Activated CD8-positive, alpha-beta T cell treated with anti-CD3 and anti-CD28 coated beads, Interleukin-2, amount 10 ng/mL, durations not matched to agents 7 days and 5 days (primary cell): Measurements from ENCODE around the gene CACFD1. TPM values are rescaled to one million over a fixed set of nuclear protein-coding genes. Genes with fewer than 3 reads are reported as not detected.
A peak's percentile ranks its signal among the peaks of the same experiment; 100 is the strongest.

ENCODE experiments used
- ATAC-seq: fragments of 150-1000 bp; cut with Tn5 transposase; one replicate; pipeline ENCODE4 v1.10.0; 2021; ENCODE audit warnings: moderate library complexity
- CTCF ChIA-PET: fragments of 350-600 bp; sonication (Branson Sonifier 250); formaldehyde crosslinking; loops from one replicate; lab custom pipeline; 2021; ENCODE audit warnings: antibody characterized with exemption; lab: Charles Lee
- POLR2A ChIA-PET: fragments of 350-600 bp; sonication (Branson Sonifier 250); formaldehyde crosslinking; loops from one replicate; lab custom pipeline; 2021; ENCODE audit warnings: antibody characterized with exemption; lab: Charles Lee
- DNase-seq: peaks from one replicate; pipeline ENCODE4 v3.0.0-alpha.2; 2020
- H3K27ac Mint-ChIP-seq: one replicate; pipeline ENCODE4 v1.8.0; 2021; ENCODE audit warnings: mild to moderate bottlenecking, mixed read lengths
- H3K27me3 Mint-ChIP-seq: one replicate; pipeline ENCODE4 v1.8.0; 2021; ENCODE audit warnings: low read depth, mixed read lengths
- H3K36me3 Mint-ChIP-seq: one replicate; pipeline ENCODE4 v1.8.0; 2021; ENCODE audit warnings: low read depth, mixed read lengths
- H3K4me1 Mint-ChIP-seq: one replicate; pipeline ENCODE4 v1.8.0; 2021; ENCODE audit warnings: low read depth, mixed read lengths
- H3K4me3 Mint-ChIP-seq: one replicate; pipeline ENCODE4 v1.8.0; 2021; ENCODE audit warnings: mild to moderate bottlenecking, mixed read lengths
- H3K9me3 Mint-ChIP-seq: one replicate; pipeline ENCODE4 v1.8.0; 2022; ENCODE audit warnings: mixed read lengths; ENCODE audit not compliant: insufficient read depth
- total RNA-seq, 2 experiments: library from RNA; stranded (reverse); gene quantifications; one replicate each; pipeline ENCODE4 v1.2.3, GENCODE V29; 2021

Gene CACFD1
- total RNA-seq, 2 experiments from 2014 or later, result 1.3 to 2.4 TPM

DNA sequence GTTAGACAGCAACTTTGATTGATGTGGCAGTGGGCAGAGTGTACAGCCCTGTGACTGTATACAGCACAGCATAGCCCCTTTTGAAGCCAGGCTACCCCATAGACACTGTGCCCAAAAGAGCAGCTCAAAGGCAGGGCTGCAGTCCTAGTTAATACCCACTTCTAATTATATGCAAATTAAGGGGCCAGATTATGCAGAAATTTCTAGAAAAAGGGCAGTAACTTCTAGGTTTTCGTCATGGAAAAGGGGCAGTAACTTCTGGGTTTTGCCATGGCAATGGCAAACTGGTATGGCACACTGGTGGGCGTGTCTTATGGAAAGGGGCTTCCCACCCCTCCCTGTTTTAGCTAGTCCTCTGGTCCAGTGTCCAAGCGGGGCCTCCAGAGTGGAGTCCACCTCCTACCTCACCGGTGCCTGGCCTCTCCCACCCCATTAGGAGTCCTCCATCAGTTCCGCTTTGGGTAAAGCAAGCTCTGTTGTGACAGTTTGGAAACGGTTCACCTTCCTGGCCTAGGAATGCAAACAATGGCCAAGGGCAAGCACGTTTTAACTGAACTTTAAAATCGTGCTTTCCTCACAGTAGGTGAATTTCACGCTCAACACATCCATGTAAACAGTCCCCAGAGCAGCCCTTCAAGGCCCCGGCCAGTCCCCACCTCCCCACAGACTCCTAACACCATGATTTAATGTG is 32.0 kb upstream of the CACFD1 start:
- Mint-ChIP-seq H3K4me3 (peak overlapping the region; percentile 38), H3K9me3 (no peaks in the 10 kb centered on the region), H3K27me3 (peaks cover 17% of the 10 kb centered on the region), H3K27ac (no peak overlapping the region), H3K36me3 (no peaks in the 10 kb centered on the region), H3K4me1 (peaks cover 9% of the 10 kb centered on the region)
- ATAC-seq, result no peak
- POLR2A ChIA-PET, result no interaction called here
- CTCF ChIA-PET, result no interaction called here
- DNase-seq, result no peak

GRCh38 chr9:133428617-133429101 is 31.1 kb upstream of the CACFD1 start:
- H3K4me1 Mint-ChIP-seq, result peaks cover 9% of the 10 kb centered on the region
- CTCF ChIA-PET, result no interaction called here
- peaks cover 17% of the 10 kb centered on the region for H3K27me3 Mint-ChIP-seq
- POLR2A ChIA-PET, result no interaction called here
- DNase-seq (no peak), ATAC-seq (peak; percentile 51)
- H3K27ac Mint-ChIP-seq, result no peak overlapping the region
- no peaks in the 10 kb centered on the region for H3K36me3 Mint-ChIP-seq
- H3K9me3 Mint-ChIP-seq, result no peaks in the 10 kb centered on the region
- no peak overlapping the region for H3K4me3 Mint-ChIP-seq

DNA sequence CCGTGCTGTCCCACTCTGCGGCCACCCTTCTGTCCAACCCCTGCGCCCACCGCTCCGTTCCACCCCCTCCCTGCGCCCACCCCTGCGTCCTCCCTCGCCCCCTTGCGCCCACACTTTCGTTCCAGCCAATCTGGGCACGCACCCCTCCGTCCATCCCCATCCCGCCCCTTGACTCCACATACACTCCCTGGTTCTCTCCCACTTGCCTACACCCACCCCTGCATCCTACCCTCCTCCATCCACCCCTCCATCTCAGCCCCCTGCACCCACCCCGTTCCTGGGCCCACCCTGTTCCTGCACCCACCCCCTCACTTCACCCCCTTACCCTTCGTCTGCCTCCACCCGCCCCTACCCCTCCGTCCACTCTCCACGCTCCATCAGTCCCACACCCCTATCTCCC is 30.6 kb upstream of the CACFD1 start:
- Mint-ChIP-seq H3K36me3 (no peaks in the 10 kb centered on the region), H3K4me3 (no peak overlapping the region), H3K27me3 (peaks cover 17% of the 10 kb centered on the region), H3K27ac (no peak overlapping the region), H3K9me3 (no peaks in the 10 kb centered on the region), H3K4me1 (peaks cover 9% of the 10 kb centered on the region)
- ChIA-PET CTCF (no interaction called here), POLR2A (no interaction called here)
- DNase-seq (no peak), ATAC-seq (no peak)

- H3K36me3 Mint-ChIP-seq, result no peaks in the 10 kb centered on the region
- POLR2A ChIA-PET, result no interaction called here
- H3K9me3 Mint-ChIP-seq, result no peaks in the 10 kb centered on the region
- H3K4me1 Mint-ChIP-seq, result peaks cover 9% of the 10 kb centered on the region
- CTCF ChIA-PET, result no interaction called here
- H3K4me3 Mint-ChIP-seq, result no peak overlapping the region
- DNase-seq (no peak), ATAC-seq (peak; percentile 16)
- H3K27me3 Mint-ChIP-seq, result peaks cover 17% of the 10 kb centered on the region
- H3K27ac Mint-ChIP-seq, result no peak overlapping the region
Measured at GRCh38 chr9:133429641-133430161, 30.1 kb upstream of the CACFD1 start.

- POLR2A ChIA-PET, result no interaction called here
Measured at GRCh38 chr9:133430244-133430643, 29.5 kb upstream of the CACFD1 start.

DNA sequence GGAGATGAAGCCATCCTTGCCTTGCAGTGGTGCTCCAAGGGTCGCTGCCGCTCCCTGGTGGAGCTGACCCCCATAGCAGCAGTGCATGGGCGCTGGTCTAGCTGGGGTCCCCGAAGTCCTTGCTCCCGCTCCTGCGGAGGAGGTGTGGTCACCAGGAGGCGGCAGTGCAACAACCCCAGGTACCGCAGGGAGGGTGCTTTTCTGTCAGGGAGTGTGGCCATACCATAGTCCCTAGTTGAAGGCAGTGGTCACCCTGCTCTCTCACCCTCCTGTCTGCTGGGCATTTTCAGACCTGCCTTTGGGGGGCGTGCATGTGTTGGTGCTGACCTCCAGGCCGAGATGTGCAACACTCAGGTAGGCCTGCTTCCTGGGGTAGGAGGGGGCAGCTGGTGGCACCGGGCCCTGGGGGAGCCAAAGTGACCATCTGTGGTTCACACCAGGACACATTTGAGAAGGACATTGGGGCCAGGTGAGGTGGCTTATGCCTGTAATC is 26.4 kb upstream of the CACFD1 start:
- no peak overlapping the region for H3K4me3 Mint-ChIP-seq
- peaks cover 4% of the 10 kb centered on the region for H3K27me3 Mint-ChIP-seq
- H3K9me3 Mint-ChIP-seq, result no peaks in the 10 kb centered on the region
- H3K4me1 Mint-ChIP-seq, result peaks cover 7% of the 10 kb centered on the region
- ChIA-PET POLR2A (interaction anchor here (1.0 kb wide), 1 partner anchor 18 kb away, joined by 3 read pairs; no protein-coding TSS in a partner anchor), CTCF (no interaction called here)
- DNase-seq, result no peak
- no peak for ATAC-seq
- H3K27ac Mint-ChIP-seq, result no peak overlapping the region
- no peaks in the 10 kb centered on the region for H3K36me3 Mint-ChIP-seq

More at GRCh38 chr9:133430244-133430643, 29.5 kb upstream of the CACFD1 start:
- H3K27me3 Mint-ChIP-seq, result peaks cover 17% of the 10 kb centered on the region
- H3K9me3 Mint-ChIP-seq, result no peaks in the 10 kb centered on the region
- H3K4me1 Mint-ChIP-seq, result peaks cover 9% of the 10 kb centered on the region
- H3K27ac Mint-ChIP-seq, result no peak overlapping the region
- ATAC-seq (no peak), DNase-seq (no peak)
- H3K4me3 Mint-ChIP-seq, result no peak overlapping the region
- CTCF ChIA-PET, result no interaction called here
- no peaks in the 10 kb centered on the region for H3K36me3 Mint-ChIP-seq

DNA sequence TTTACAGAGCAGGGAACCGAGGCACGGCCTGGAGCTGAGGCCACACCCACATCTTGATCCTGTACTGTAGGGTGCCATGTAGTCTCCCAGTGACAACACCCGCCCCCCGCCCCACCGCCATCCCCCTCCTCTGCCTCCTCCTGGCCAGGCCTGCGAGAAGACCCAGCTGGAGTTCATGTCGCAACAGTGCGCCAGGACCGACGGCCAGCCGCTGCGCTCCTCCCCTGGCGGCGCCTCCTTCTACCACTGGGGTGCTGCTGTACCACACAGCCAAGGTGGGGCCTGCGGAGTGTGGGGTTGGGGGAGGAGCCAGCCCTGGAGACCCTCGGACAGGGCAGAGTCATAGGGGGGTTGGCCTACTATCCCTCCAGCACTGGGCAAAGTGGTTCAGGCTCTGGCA is 23.1 kb upstream of the CACFD1 start:
- POLR2A ChIA-PET, result no interaction called here
- no peaks in the 10 kb centered on the region for H3K9me3 Mint-ChIP-seq
- ATAC-seq (no peak), DNase-seq (no peak)
- CTCF ChIA-PET, result no interaction called here
- no peaks in the 10 kb centered on the region for H3K27me3 Mint-ChIP-seq
- no peaks in the 10 kb centered on the region for H3K36me3 Mint-ChIP-seq
- no peaks in the 10 kb centered on the region for H3K4me1 Mint-ChIP-seq
- no peak overlapping the region for H3K4me3 Mint-ChIP-seq
- H3K27ac Mint-ChIP-seq, result no peak overlapping the region

DNA sequence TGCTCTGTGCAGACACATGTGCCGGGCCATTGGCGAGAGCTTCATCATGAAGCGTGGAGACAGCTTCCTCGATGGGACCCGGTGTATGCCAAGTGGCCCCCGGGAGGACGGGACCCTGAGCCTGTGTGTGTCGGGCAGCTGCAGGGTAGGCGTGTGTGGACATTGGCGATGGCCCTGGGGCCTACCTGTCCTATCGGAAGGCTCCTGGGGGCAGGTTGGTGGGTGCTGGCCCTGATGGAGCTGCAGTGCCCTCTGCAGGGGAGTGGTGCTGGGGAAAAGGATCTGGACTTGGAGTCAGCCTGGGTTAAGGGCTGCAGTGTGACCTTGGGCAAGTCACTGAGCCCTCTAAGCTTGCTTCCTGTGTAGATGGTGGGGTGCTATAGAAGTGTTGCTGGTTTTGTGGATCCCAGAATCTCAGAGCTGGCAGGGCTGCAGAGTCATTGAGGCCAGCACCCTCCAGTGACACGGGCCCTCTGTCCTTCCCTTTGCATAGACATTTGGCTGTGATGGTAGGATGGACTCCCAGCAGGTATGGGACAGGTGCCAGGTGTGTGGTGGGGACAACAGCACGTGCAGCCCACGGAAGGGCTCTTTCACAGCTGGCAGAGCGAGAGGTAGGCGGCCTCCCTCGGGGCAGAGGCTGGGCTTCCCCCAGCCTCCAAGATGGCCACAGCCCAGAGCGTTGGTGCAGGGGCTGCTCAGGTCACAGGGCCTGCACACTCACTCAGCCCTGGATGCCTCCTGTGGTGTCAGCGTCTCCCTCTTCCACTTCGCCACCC is 21.8 kb upstream of the CACFD1 start:
- no peaks in the 10 kb centered on the region for H3K27me3 Mint-ChIP-seq
- POLR2A ChIA-PET, result no interaction called here
- CTCF ChIA-PET, result interaction anchor here (0.8 kb wide), 1 partner anchor 21 kb away, joined by 3 read pairs; the partner anchor contains the start of gene REXO4
- H3K36me3 Mint-ChIP-seq, result no peaks in the 10 kb centered on the region
- no peak for DNase-seq
- H3K27ac Mint-ChIP-seq, result no peak overlapping the region
- no peak for ATAC-seq
- H3K4me3 Mint-ChIP-seq, result no peak overlapping the region
- no peaks in the 10 kb centered on the region for H3K9me3 Mint-ChIP-seq
- no peaks in the 10 kb centered on the region for H3K4me1 Mint-ChIP-seq

GRCh38 chr9:133439337-133439736 is 20.4 kb upstream of the CACFD1 start:
- H3K4me3 Mint-ChIP-seq, result no peak overlapping the region
- H3K27ac Mint-ChIP-seq, result no peak overlapping the region
- no peak for DNase-seq
- no peaks in the 10 kb centered on the region for H3K9me3 Mint-ChIP-seq
- no peaks in the 10 kb centered on the region for H3K27me3 Mint-ChIP-seq
- no peak for ATAC-seq
- ChIA-PET CTCF (no interaction called here), POLR2A (interaction anchor here (0.6 kb wide), 1 partner anchor 13 kb away, joined by 4 read pairs; no protein-coding TSS in a partner anchor)
- H3K36me3 Mint-ChIP-seq, result no peaks in the 10 kb centered on the region
- no peaks in the 10 kb centered on the region for H3K4me1 Mint-ChIP-seq

DNA sequence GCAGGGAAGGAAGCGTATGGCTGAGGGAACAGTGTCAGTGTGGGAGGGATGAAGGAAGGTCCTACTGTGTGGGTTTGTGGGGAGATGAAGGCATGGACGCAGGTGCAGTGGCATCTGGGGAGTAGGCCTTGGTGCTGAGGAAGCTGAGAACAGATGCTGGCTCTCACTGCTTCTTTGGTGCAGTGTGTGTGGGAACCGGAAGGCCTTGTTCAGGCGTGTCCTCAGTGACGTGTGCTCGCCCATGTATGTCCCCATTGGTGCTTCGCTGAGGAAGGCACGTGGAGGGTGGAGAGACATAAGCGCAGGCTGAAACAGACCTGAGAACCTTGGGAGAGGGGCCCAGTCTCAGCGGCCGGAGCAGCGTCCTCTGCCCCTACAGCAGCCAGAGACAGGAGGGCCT is 18.9 kb upstream of the CACFD1 start:
- Mint-ChIP-seq H3K27me3 (no peaks in the 10 kb centered on the region), H3K36me3 (no peaks in the 10 kb centered on the region), H3K4me1 (no peaks in the 10 kb centered on the region), H3K9me3 (no peaks in the 10 kb centered on the region), H3K4me3 (no peak overlapping the region), H3K27ac (no peak overlapping the region)
- ATAC-seq (no peak), DNase-seq (no peak)
- ChIA-PET POLR2A (no interaction called here), CTCF (no interaction called here)

DNA sequence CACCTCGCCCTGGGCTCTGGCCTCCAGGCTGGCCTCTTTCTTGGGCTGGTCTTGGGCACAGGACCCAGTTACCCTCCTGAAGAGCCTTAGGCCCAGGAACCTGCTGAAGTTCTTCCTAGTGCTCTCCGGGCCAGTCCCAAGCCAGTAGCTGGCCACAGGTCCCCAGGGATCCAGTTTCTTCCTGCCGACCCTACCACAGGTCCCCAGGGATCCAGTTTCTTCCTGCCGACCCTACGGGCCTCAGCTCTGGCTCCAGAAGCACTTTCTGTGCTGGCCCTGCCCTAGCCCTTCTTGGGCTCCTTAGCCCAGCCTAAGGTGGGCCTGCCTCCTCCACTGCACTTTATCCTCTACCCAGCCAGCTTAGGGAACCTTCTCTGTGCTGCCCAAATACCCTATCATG is 18.2 kb upstream of the CACFD1 start:
- H3K9me3 Mint-ChIP-seq, result no peaks in the 10 kb centered on the region
- H3K4me1 Mint-ChIP-seq, result no peaks in the 10 kb centered on the region
- H3K4me3 Mint-ChIP-seq, result no peak overlapping the region
- ChIA-PET POLR2A (no interaction called here), CTCF (no interaction called here)
- no peak for DNase-seq
- no peaks in the 10 kb centered on the region for H3K36me3 Mint-ChIP-seq
- ATAC-seq, result no peak
- H3K27ac Mint-ChIP-seq, result no peak overlapping the region
- H3K27me3 Mint-ChIP-seq, result no peaks in the 10 kb centered on the region

DNA sequence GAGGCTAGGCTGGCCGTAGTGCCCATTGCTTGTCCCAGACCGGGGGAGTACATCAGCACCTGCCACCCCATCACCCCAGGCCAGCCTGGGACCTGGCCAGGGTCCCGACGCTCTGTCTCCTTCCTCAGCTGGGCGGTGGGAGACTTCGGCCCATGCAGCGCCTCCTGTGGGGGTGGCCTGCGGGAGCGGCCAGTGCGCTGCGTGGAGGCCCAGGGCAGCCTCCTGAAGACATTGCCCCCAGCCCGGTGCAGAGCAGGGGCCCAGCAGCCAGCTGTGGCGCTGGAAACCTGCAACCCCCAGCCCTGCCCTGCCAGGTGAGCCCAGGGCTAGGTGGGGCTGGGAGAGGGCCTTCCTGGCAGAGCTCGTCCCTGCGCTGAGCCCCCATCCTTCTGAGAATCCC is 16.5 kb upstream of the CACFD1 start:
- POLR2A ChIA-PET, result interaction anchor here (0.7 kb wide), 1 partner anchor 35 kb away, joined by 3 read pairs; no protein-coding TSS in a partner anchor
- no peak overlapping the region for H3K4me3 Mint-ChIP-seq
- H3K9me3 Mint-ChIP-seq, result no peaks in the 10 kb centered on the region
- H3K27me3 Mint-ChIP-seq, result no peaks in the 10 kb centered on the region
- DNase-seq (no peak), ATAC-seq (no peak)
- H3K4me1 Mint-ChIP-seq, result no peaks in the 10 kb centered on the region
- H3K27ac Mint-ChIP-seq, result no peak overlapping the region
- no peaks in the 10 kb centered on the region for H3K36me3 Mint-ChIP-seq
- CTCF ChIA-PET, result no interaction called here
